ENCODE measurements around the gene VRK1. TPM values are rescaled to one million over a fixed set of nuclear protein-coding genes. Genes with fewer than 3 reads are reported as not detected.

The VRK1 gene
- total and polyA plus RNA-seq, 2 of the 8 experiments (the other 6 are each of a cell fraction or from before 2014, with no cell fraction given): 24.2 to 64.8 TPM

DNA sequence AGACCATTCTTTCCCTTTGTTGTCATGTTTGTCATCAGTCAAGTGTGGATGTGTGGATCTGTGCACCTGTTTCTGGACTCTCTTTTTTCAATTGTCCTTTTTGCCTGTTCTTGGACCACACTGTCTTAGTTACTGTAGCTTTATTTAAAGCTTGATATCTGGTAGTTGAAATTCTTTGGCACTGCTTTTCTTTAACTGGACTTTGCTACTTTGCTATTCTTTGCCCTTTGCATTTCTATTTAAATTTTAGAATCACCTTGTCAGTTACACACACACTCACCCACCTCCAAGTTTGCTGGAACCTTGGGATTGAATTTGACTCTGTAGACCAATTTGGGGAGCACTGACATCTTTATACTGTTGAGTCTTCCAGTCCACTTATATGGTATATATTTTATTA is 61.5 kb downstream of the VRK1 start:
- Histone ChIP-seq H4K5ac (ENCODE audit: insufficient read length, low read depth, low read length) (no peak overlapping the region), H3K23me2 (ENCODE audit: low read depth, low read length) (no peaks in the 10 kb centered on the region), H3K56ac (replicated peaks; ENCODE audit: insufficient read length, low read depth, low read length) (no peak overlapping the region), H3K4me2 (ENCODE audit: insufficient read depth in 1 of 2, low read depth in 2 of 2, low read length in 2 of 2) (no peak overlapping the region), H3K18ac (ENCODE audit: extremely low read depth, low read length) (no peak overlapping the region), H2AFZ (ENCODE audit: low read length) (no peak overlapping the region), H3K4ac (replicated peaks; ENCODE audit: insufficient read length, low read depth, low read length) (no peak overlapping the region), H3K36me3 (ENCODE audit: control insufficient read depth in 2 of 4, insufficient read depth in 4 of 4, low read length in 3 of 4) (peaks cover 5 to 16% (median 12%) of the 10 kb centered on the region in 4 experiments; a peak in 6 of 8 replicates), H3K4me3 (ENCODE audit: extremely low read depth in 1 of 4, insufficient read depth in 2 of 4, low read depth in 3 of 4, low read length in 4 of 4) (no peak overlapping the region), H2BK12ac (ENCODE audit: low read depth, low read length) (no peak overlapping the region), H3K9me3 (ENCODE audit: insufficient read depth in 2 of 2, low read depth in 1 of 2, low read length in 1 of 2) (no peaks in the 10 kb centered on the region), H3K27ac (ENCODE audit: low read depth, low read length) (no peak overlapping the region), H2BK15ac (ENCODE audit: low read length) (no peak overlapping the region), H3K79me1 (ENCODE audit: low read depth, low read length) (no peaks in the 10 kb centered on the region), H4K20me1 (replicated peaks in 1 of 2; ENCODE audit: control insufficient read depth in 1 of 2, insufficient read depth in 2 of 2, low read length in 2 of 2) (peaks cover 0 to 2% of the 10 kb centered on the region in 2 experiments), H4K91ac (replicated peaks; ENCODE audit: insufficient read length, low read length) (no peak overlapping the region), H2BK20ac (ENCODE audit: low read length) (no peak overlapping the region), H3K27me3 (replicated peaks in 1 of 4; ENCODE audit: control insufficient read depth in 3 of 4, extremely low read depth in 1 of 4, insufficient read depth in 3 of 4, low read length in 3 of 4) (no peaks in the 10 kb centered on the region), H4K8ac (ENCODE audit: extremely low read depth, insufficient read depth, low read length) (no peak overlapping the region), H2BK120ac (replicated peaks; ENCODE audit: low read depth, low read length) (no peak overlapping the region), H3K4me1 (replicated peaks in 1 of 4; ENCODE audit: control insufficient read depth in 3 of 4, insufficient read depth in 4 of 4, low read length in 3 of 4) (peaks cover 0 to 6% (median 2%) of the 10 kb centered on the region in 4 experiments; a peak in 3 of 7 replicates), H2BK5ac (ENCODE audit: low read depth, low read length) (no peak overlapping the region), H2AK5ac (ENCODE audit: low read depth, low read length) (no peak overlapping the region), H3K14ac (ENCODE audit: insufficient read length) (no peak overlapping the region), H3K23ac (ENCODE audit: insufficient read length) (no peak overlapping the region), H3K9ac (replicated peaks in 1 of 4; ENCODE audit: extremely low read depth in 1 of 4, low read depth in 3 of 4, low read length in 3 of 4) (no peak overlapping the region), H3K79me2 (ENCODE audit: control insufficient read depth in 1 of 2, insufficient read depth in 2 of 2, low read length in 2 of 2) (no peaks in the 10 kb centered on the region)
- DNase-seq (ENCODE audit: low read depth in 1 of 2, low spot score in 2 of 2) (no peak), FAIRE-seq (no peak)
- ChIA-PET CTCF (ENCODE audit: partially characterized antibody) (no interaction called here), POLR2A (ENCODE audit: partially characterized antibody) (no interaction called here)
- TF ChIP-seq, protein P1, sequence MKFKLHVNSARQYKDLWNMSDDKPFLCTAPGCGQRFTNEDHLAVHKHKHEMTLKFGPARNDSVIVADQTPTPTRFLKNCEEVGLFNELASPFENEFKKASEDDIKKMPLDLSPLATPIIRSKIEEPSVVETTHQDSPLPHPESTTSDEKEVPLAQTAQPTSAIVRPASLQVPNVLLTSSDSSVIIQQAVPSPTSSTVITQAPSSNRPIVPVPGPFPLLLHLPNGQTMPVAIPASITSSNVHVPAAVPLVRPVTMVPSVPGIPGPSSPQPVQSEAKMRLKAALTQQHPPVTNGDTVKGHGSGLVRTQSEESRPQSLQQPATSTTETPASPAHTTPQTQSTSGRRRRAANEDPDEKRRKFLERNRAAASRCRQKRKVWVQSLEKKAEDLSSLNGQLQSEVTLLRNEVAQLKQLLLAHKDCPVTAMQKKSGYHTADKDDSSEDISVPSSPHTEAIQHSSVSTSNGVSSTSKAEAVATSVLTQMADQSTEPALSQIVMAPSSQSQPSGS (IDR thresholded peaks at IDR 0.05; ENCODE audit: low read length): no peak
- TF ChIP-seq PHF8 (conservative IDR thresholded peaks at IDR 0.05; ENCODE audit: low read depth, low read length) (no peak), CREB1 (IDR thresholded peaks at IDR 0.05) (no peak), MAFK (IDR thresholded peaks at IDR 0.05; ENCODE audit: low read depth, low read length) (no peak), EZH2 (IDR thresholded peaks at IDR 0.05; ENCODE audit: low read depth, low read length, severe bottlenecking) (no peak), TAF1 (IDR thresholded peaks at IDR 0.05; ENCODE audit: low read depth, low read length) (no peak), ASH2L (IDR thresholded peaks at IDR 0.05; ENCODE audit: low read length) (no peak), TAF7 (optimal IDR thresholded peaks at IDR 0.05; ENCODE audit: borderline replicate concordance, low read depth, low read length) (no peak), GTF2F1 (IDR thresholded peaks at IDR 0.05; ENCODE audit: borderline replicate concordance, low read depth, low read length) (no peak), ZNF274 (IDR thresholded peaks at IDR 0.05; ENCODE audit: borderline replicate concordance, extremely low read depth, low read length) (no peak), POLR2A (IDR thresholded peaks at IDR 0.05; ENCODE audit: control extremely low read depth in 1 of 2, low read depth in 2 of 2, low read length in 2 of 2) (no peak), NRF1 (IDR thresholded peaks at IDR 0.05; ENCODE audit: low read depth, low read length) (no peak)
- TF ChIP-seq, protein P2, sequence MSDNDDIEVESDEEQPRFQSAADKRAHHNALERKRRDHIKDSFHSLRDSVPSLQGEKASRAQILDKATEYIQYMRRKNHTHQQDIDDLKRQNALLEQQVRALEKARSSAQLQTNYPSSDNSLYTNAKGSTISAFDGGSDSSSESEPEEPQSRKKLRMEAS (IDR thresholded peaks at IDR 0.05): no peak
- TF ChIP-seq, protein P3, sequence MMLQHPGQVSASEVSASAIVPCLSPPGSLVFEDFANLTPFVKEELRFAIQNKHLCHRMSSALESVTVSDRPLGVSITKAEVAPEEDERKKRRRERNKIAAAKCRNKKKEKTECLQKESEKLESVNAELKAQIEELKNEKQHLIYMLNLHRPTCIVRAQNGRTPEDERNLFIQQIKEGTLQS (IDR thresholded peaks at IDR 0.05; ENCODE audit: insufficient read depth, low read depth, low read length): no peak

Measured in H1 (cell line).